NCI-H187 (cell line): Measurements from ENCODE around the gene TIMM10B.

ENCODE experiments used
- DNase-seq, 2 experiments: peaks; one replicate each; lab custom pipeline; 2025; lab: John Stamatoyannopoulos, UW

TIMM10B gene

GRCh38 chr11:6481012-6481923, at the start of gene TIMM10B, which contains the start of gene ARFIP2:
TSS of gene TIMM10B (plus strand) at chr11:6481501. CDS start at chr11:6481517, 16 bp downstream.
TSS of gene ARFIP2 (minus strand) at chr11:6481331. CDS start at chr11:6480421, 910 bp downstream.
- peak; percentile 78 to 97 for DNase-seq

- no peak for DNase-seq
Measured at GRCh38 chr11:6431861-6432260, 49.4 kb upstream of the TIMM10B start.

GRCh38 chr11:6433998-6434660, 47.2 kb upstream of the TIMM10B start:
- DNase-seq = no peak

GRCh38 chr11:6437423-6437822, 43.9 kb upstream of the TIMM10B start:
- no peak for DNase-seq

- DNase-seq = no peak
Measured at GRCh38 chr11:6437993-6438392, 43.3 kb upstream of the TIMM10B start.

GRCh38 chr11:6438979-6439571, 42.2 kb upstream of the TIMM10B start:
- DNase-seq = peak; percentile 40 to 62

GRCh38 chr11:6440906-6441358, 40.4 kb upstream of the TIMM10B start, which contains the start of gene HPX:
TSS of gene HPX (minus strand) at chr11:6440987. CDS start at chr11:6440963, 24 bp downstream.
- DNase-seq = no peak

- DNase-seq = no peak
Measured at GRCh38 chr11:6442441-6442840, 38.9 kb upstream of the TIMM10B start.

- peak in 1 of 2 experiments; percentile 7 for DNase-seq
Measured at GRCh38 chr11:6443269-6444003, 37.9 kb upstream of the TIMM10B start.

- no peak for DNase-seq
Measured at GRCh38 chr11:6448574-6448973, 32.7 kb upstream of the TIMM10B start.

- no peak for DNase-seq
Measured at GRCh38 chr11:6452219-6452618, 29.1 kb upstream of the TIMM10B start.

- no peak for DNase-seq
Measured at GRCh38 chr11:6453152-6453551, 28.1 kb upstream of the TIMM10B start.

GRCh38 chr11:6455070-6455469, 26.2 kb upstream of the TIMM10B start:
- DNase-seq = peak; percentile 68 to 77

GRCh38 chr11:6456361-6457073, 24.8 kb upstream of the TIMM10B start:
- DNase-seq = no peak

GRCh38 chr11:6457581-6458320, 23.6 kb upstream of the TIMM10B start:
- DNase-seq = no peak

- no peak for DNase-seq
Measured at GRCh38 chr11:6458352-6459098, 22.8 kb upstream of the TIMM10B start.

- DNase-seq = no peak
Measured at GRCh38 chr11:6459099-6459450, 22.2 kb upstream of the TIMM10B start.

GRCh38 chr11:6468712-6469495, 12.4 kb upstream of the TIMM10B start:
- DNase-seq = peak; percentile 85

- DNase-seq = no peak
Measured at GRCh38 chr11:6469599-6469998, 11.7 kb upstream of the TIMM10B start.
